Activated naive CD4-positive, alpha-beta T cell treated with anti-CD3 and anti-CD28 coated beads, Interleukin-2, amount 50 U/mL, for 16 hours (primary cell): Measurements from ENCODE around the gene MRM1.

Experiments
- DNase-seq: peaks from one replicate; pipeline ENCODE4 v3.0.0-alpha.2; 2020

The MRM1 gene, protein sequence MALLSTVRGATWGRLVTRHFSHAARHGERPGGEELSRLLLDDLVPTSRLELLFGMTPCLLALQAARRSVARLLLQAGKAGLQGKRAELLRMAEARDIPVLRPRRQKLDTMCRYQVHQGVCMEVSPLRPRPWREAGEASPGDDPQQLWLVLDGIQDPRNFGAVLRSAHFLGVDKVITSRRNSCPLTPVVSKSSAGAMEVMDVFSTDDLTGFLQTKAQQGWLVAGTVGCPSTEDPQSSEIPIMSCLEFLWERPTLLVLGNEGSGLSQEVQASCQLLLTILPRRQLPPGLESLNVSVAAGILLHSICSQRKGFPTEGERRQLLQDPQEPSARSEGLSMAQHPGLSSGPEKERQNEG

DNA sequence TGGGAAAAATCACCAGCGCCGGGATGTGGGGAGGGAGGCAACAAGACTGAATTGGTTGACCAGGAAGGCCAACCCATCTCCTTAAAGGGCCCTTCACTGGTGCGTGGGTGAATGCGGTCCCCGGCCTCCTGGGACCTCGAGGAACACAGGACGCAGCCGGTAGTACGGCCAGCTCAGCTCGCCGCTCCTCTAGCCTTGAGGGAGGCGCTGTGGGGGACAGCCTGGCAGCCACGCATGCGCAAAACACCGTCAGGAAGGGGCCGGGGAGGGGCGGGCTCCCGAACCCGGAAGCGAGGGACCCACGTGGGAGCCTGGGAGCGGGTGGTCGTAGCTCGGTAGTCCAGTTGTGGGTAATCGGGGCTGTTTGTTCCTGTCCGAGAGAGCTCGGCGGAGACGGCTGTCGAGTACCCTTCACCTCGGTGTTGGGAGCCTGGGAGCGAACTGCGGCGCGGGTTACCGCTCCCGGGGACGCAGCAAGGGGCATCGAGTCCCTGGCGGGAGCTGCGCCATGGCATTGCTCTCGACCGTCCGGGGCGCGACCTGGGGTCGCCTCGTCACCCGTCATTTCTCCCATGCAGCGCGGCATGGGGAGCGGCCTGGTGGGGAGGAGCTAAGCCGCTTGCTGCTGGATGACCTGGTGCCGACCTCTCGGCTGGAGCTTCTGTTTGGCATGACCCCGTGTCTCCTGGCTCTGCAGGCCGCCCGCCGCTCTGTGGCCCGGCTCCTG is at the start of gene MRM1:
Gene MRM1 (plus strand): TSS at position 281 of the 727 bp plus-strand sequence. CDS start 228 bp downstream, at position 509.
- DNase-seq, result peak; percentile 89

DNA sequence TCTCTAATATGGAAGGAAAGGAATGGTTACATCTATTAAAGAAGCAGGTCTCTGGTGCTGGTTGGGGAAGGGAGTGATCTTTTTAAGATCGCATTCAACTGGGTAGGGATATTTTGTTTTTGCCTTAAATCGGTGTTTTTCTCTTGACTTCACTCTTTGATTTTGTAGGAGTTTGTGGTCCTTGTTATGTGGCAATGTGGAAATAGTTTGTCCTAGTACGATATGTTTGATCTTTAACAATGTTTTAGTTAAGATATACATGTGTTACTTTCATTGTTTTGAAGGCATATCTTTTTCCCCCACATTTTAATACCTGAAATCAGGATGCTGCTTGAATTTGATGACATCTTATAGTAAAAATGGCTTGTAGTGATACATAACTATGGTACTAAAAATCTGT is 47.9 kb upstream of the MRM1 start:
- no peak for DNase-seq

DNA sequence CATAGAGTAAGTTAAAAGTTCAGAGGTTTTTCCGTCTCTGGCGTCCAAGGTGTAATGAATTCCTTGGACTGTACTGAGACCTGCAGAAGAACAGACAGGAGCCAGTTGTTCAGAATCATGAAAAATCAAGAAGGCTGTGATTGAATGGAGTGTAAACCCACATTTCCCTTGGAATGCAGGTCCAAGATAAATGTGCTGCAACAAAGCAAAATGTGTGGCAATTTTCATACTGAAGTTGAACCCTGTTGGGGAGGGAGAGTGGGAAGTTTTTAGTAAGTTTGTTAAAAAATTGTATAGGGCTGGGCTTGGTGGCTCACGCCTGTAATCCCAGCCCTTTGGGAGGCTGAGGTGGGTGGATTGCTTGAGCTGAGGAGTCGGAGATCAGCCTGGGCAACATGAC is 35.3 kb upstream of the MRM1 start:
- DNase-seq, result no peak

DNA sequence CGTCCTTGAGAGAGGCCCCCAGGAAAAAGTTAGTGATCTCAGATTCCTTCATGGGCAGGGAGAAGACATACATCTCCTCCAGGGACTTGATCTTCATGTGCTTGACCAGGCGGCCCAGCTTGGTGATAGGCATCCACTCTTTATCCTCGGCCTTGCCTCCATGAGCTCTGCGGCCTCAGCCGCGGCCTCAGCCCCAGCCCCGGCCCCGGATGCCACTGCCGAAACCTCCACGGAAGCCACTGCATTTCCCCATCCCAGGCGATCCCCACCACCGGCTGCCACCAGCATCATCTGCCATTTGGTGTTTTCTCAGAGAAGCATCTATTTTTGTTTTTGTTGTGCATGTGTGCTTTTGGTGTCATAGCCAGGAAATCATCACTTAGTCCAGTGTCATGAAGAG is 26.4 kb upstream of the MRM1 start:
- DNase-seq, result no peak

DNA sequence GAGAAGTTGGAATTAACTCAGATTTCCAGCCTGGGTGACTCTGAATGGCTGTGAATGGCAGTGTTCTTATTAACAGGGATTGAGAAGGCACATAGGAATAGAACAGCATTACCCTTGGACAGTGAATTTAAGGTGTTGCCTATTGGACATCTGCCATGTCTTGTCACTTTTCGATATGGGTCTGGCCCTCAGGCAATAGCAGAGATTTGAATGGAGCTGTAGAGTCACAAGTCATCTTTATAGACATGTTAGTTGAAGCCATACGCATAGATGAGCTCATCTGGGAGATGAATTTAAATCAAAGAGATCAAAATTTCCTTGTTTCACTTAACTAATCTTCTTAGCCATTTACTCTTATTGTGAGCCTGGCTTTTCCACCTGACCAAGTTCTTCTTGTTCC is 24.6 kb upstream of the MRM1 start:
- no peak for DNase-seq

DNA sequence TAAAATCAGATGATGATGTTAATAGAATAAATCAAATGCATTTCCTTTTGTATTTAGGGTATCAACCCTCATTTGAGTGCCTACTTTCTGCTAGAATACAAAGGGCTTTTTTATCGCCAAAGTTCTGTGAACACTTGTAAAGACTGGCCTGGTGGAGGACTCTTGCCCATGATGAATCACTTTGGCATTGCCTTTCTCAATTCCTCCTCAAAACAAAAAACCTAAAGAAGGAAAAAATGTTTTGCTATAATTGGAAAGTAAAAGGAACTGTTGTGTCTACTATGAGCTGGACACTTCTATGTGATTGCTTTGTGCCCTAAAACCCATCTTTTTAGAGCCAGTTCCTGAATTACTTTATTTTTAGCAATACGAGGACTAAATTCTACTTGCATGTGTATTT is 22.7 kb upstream of the MRM1 start:
- DNase-seq, result no peak

DNA sequence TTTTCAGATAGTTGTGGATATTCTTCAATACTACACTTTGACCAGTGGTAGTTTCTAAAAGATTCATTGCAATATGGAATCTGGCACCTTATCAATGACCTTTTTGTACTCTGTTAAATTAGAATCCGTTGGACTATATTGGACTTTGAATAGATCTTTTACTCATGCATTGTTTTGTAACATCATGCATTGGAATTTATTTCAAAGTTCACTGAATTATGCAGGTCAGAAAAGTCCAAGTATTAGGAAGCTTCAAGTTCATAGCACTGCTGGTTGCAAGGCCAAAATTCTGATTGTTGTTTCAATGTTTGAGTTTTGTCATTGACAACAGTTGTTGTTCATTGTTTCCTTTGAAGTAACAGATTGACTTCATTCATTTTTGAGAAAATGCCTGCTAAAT is 17.6 kb upstream of the MRM1 start:
- no peak for DNase-seq

DNA sequence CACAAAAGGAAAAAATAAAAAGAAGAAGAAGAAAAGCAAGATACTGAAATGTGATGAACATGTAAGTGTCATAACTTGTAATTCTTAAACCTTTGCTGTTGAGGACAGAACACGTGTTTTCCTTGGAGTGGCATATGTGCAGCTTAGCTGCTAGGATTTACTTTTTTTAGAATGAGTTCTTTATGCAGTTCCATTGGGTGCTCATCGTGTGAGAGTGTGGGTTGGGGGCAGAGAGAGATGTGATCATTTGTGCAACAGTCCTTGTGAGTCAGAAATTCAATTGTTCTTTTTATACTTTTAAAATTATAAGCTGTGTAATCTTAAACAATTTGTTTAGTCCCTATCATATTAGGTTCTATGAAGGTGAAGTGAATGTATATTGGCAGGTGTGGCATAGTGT is 15.2 kb upstream of the MRM1 start:
- no peak for DNase-seq

DNA sequence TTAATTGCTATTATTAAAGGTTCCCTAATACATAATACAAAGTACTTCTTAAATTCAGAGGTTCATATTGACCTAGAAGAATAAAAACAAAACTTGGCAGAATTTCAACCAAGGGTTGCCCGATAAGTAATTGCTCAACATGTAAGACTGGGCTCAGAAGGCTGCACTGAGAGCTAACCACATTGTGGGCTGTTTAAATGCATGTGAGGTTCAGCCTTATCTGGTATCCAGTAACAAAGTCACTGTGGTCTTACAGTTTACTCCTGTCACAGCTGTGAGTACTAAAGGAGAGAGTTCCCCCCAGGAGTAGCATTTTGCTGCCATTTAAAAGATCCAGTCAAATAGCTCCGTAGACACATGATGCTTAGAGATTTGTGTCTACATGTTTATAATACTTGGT is 11.3 kb upstream of the MRM1 start:
- DNase-seq, result no peak

DNA sequence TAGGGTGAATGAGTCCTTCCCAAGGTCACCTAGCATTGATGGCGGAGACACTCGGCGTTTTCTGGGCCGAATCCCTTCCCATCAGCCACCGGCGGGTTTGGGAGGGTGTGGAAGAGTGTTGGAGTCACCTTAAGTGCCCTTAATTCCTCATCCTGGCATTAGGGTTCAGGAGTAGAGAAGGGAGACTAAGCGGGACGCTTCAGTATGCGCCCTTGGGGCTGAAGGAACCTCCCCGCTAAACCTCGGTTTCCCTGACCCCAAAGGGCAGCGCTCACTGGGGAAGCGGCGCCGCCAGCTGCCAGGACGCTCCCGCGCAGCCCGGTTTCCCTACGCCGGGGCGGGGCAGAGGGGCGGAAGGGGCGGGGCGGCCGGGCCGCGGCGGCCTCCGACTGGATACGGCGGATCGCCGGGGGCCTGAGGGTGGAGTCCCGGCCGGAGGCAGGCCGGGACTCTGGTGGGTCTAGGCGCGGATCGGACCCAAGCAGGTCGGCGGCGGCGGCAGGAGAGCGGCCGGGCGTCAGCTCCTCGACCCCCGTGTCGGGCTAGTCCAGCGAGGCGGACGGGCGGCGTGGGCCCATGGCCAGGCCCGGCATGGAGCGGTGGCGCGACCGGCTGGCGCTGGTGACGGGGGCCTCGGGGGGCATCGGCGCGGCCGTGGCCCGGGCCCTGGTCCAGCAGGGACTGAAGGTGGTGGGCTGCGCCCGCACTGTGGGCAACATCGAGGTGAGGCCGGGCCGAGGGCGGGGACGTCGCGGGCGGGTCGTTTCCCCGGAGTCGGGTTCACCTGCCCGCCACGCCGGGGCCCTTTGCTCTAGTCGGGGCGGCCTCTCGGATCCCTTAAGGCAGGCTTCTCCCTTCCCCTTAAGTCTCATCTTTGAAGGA is 9.7 kb upstream of the MRM1 start, which contains the start of gene DHRS11:
Gene DHRS11 (plus strand): TSS at position 446 of the 882 bp plus-strand sequence. CDS start 131 bp downstream, at position 577.
- peak; percentile 80 for DNase-seq

DNA sequence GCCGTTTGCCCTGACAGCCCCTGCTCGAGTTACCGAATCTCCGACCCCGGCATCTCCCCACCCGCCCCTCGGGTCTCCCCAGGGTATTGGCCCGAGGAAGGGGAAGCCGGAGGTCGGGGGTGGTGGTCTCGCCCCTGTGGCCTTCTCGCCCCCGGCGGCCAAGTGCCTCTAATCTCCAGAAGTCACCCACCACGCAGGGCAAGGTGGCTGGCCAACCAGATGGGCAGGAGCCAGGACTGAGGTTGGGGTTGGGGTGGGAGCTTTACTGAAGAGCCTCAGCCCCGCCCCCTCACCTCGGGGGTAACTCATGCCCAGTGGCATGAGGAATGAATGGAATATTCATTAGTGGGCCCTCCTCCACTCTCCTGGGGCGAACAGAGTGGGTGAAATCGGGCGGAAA is 9.1 kb upstream of the MRM1 start:
- DNase-seq, result no peak

DNA sequence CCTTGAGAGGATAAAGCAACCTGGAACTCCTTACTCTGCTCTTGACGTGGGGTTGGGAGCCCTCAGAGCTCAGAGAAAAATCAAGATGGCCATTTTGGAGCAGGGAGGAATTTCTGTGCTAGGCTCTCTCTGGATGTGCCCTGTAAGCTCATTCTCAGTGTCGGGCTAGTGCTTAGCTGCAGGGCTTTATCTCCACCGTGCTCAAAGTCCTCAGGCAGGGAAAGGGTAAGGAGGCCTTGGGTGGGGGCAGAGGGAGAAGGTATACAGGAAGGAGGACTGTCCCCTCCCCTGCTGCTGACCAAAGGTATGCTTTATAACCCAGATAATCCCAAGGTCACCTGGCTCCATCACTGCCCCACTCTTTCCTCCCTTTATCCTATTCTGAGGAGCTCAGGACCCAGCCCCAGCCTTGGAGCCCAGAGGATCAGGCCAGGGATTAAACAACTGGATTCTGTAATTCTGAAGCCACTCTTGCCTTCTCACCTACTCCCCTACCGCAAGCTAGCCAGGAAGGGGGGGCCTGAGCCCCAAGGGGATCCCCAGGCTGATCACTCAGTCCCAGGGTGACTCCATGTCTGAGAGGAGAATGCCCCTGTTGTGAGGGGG is 8.6 kb upstream of the MRM1 start:
- no peak for DNase-seq

DNA sequence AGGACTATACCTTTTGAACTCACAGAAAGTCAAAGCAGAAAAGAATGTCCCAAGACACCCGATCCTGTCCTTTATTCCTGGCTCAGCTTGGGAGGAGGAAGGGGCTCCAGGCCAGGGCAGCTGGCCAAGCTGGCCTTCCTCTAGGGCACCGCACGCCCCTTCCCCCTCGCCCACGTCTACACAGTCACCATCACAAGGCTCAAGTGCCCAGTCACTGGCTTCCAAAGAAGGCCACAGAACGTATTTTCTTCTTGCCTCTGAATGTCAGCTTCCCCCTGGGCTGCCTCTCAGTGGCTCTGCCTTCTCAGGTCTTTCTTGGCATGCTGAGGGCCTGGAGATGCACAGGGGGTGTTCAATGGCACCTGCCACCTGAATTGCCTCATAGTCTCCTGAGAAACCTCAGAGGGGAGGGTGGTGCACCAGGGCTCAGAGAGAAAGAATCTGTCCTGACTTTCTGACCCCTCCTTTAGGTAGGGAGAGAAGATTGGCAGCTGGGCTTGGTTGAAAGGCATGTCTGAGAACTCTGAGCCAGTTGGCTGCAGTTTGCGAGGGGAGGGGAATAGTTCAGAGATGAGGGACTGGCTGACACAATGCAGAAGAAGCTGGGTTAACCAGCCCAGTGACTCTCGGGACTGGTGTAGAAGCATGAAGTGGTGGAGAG is 7.6 kb upstream of the MRM1 start:
- no peak for DNase-seq

DNA sequence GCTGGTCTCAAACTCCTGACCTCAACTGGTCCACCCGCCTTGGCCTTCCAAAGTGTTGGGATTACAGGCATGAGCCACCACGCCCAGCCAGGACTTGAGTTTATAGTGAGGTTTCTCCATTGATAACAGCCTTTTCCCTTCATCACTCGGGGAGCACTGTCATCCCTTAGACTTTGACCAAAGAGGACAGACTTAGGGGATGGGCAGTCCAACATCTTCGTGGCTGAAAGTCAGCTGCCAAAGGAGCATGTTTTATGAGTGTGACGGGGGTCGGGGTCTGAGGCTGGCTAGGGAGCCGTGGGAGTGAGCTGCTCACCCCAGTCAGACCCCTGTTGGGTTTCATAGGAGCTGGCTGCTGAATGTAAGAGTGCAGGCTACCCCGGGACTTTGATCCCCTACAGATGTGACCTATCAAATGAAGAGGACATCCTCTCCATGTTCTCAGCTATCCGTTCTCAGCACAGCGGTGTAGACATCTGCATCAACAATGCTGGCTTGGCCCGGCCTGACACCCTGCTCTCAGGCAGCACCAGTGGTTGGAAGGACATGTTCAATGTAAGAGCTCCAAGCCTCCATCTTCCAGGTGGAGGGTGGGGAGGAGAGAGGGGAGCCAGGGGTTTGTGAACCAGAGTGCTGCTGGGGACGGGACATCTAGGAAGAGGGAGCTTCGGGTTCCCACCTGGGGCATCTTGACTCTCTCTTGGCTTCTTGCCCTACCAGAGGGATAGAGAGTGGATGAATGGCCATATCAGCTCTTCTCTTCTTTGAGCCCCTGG is 6.6 kb upstream of the MRM1 start:
- DNase-seq, result no peak

DNA sequence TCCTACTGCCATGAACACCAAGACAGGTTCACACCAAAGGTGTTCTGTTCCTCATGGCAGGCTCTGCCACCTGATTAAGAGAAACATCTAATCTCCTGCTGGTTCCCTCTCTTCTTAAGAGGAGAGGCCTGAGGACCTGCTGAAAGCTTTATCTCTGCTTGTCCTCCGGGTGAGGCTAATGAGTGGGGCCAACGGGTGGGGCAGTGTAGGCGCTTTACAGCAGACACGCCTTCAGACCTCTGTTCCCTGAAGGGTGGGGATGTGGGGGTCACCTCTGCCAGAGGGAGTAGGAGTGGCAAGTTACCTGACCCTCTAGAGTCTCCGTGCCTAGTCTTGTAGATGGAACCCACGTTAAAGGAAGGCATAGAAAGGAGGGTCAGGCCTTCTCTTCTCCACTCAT is 4.2 kb upstream of the MRM1 start:
- no peak for DNase-seq

DNA sequence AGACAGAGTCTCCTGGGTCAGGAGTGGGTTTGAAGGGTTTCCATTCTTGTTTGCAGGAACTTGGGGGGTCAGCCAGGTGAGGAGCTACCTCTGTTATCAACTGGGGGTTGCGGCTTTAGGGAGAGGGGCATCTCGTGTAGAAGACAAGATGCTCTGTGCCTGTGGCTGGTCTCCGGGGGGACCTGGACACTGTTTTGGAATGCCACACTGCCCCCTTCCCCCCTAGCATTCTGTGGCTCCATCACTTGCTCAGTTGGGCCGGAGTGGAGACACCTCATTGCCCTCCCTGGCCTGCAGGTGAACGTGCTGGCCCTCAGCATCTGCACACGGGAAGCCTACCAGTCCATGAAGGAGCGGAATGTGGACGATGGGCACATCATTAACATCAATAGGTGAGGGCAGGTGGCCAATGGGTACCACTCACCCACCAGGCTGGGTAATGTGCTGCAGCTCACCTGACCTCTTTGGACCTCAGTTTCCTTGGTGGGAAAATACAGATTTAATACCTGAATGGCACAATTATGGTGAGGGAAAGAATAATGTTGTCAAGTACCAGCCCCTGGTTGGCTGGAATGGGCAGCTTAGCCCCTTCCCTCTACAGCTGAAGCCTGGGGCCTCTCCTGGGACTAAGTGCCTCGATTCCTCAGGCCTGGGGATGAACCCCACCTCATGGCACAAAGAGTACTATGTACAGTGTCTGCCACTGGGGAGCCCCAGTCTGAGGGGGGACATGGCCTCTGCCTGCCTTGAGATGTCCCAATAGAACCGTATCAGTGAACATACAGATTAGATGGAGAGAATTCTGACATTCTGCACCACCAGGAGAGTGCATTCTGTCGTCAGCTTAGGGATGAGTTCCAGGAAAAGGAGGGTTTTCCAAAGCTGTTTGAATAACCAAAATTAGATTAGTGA is 3.3 kb upstream of the MRM1 start:
- no peak for DNase-seq

DNA sequence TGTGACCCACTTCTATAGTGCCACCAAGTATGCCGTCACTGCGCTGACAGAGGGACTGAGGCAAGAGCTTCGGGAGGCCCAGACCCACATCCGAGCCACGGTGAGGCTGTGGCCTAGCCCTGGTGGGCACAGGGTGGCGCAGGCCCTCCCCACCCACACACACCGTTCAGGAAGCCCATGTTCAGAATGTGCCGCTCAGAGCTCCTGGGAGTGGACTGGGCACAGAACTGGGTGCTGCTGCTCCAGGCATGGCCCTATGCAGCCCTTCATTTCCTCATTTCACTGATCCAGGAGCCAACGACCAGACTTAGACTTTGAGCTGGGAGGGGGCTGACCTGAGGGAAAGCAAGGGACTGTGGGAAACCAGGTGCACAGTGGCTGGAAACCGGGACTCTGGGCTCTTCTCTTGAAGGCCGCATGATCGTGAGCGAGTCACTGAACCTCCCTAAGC is 2.4 kb upstream of the MRM1 start:
- no peak for DNase-seq

DNA sequence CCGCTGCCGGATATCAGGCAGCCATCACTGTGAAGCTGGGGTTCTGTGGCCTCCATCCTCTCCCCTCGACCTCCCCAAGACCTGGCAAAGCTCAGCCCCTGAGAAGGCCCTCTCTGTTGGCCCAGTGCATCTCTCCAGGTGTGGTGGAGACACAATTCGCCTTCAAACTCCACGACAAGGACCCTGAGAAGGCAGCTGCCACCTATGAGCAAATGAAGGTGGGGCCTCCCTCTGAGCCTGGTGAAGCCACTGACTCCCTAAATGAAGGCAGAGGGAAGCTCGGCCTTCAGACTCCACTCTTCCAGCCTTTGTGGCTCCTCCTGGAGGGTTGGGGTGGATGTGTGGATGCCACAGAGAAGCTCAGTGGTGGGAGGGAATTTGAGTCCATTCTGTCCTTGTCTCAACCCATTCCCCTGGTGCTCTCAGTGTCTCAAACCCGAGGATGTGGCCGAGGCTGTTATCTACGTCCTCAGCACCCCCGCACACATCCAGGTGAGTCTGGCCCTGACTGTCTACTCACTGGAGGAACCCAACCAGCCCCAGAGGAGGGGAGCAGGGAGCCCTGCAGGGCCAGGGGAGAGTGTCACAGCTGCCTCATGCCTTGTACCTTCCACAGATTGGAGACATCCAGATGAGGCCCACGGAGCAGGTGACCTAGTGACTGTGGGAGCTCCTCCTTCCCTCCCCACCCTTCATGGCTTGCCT is 1.7 kb upstream of the MRM1 start:
- no peak for DNase-seq

DNA sequence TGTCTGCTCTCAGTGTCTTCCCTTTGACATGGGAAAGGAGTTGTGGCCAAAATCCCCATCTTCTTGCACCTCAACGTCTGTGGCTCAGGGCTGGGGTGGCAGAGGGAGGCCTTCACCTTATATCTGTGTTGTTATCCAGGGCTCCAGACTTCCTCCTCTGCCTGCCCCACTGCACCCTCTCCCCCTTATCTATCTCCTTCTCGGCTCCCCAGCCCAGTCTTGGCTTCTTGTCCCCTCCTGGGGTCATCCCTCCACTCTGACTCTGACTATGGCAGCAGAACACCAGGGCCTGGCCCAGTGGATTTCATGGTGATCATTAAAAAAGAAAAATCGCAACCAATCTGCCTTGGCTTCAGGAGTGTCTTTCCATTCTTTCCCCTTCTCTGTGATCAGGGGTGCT is 918 bp upstream of the MRM1 start:
- no peak for DNase-seq

DNA sequence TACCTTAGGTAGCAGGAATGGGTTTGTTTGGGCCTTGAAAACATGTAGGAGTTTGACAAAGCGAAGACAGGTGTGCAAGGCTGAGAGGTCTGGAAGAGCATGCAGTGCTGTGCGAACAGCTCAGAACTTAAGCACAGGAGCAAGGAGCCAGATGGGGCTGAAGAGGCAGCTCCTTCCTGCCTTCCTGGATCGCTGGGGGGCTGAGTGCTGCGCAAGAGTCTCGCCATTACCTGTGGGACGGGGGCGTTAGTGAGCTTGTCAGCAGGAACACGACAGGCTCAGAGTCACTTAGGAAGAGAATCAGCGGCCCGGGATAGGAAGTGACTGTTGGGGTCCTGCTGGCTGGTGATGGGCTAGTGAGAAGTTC is 464 bp upstream of the MRM1 start:
- peak; percentile 34 for DNase-seq
